Left forelimb (tissue), 1 donor: ENCODE measurements around the gene LYSMD1.
"Not testable (repeated sequence)": the region's sequence is repeated elsewhere in the genome, so short reads cannot be mapped to it uniquely, and the experiment has no call there.

Experiments
- DNase-seq: peaks from one replicate; pipeline ENCODE4 v3.0.0-alpha.2; 2018; ENCODE audit warnings: low spot score

LYSMD1 gene, protein sequence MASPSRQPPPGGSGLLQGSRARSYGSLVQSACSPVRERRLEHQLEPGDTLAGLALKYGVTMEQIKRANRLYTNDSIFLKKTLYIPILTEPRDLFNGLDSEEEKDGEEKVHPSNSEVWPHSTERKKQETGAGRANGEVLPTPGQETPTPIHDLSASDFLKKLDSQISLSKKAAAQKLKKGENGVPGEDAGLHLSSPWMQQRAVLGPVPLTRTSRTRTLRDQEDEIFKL

DNA sequence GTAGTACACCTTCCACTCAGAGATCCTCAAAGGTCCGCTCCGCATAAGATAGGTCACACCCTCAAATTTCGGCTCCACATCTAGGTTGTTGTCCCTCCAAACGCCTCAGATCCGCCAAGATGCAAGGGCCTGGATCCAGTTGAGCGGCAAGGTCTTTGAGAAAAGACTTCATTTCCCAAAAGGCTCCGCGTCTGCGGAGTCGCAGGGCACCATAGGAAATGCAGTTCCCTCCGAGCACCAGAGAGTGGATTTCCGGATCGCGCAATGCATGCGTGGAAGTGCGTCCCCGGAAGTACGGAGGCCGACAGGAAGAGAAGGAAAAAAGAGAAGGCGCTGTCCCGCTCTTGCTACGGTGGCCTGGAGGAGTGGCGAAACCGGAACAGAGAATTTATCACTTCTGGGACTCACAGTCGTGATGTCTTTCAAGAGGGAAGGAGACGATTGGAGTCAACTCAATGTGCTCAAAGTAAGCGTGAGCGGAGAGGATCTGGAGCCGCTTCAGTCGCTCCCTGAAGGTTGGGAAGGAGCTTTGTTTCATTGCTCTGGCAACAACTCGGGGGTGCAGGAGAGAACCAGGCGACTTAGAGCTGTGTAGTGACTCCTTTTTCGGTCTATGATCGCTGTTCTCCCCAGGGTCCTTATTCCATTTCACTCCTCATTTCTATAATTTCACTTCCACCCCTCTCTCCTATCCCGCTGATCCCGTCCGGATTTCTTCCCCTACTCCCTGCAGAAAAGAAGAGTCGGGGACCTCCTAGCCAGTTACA is at the start of gene LYSMD1, which contains the start of gene SCNM1:
TSS of gene LYSMD1 (minus strand) at position 165 of the 767 bp plus-strand sequence. CDS start 644 bp downstream, outside the sequence.
TSS of gene SCNM1 (plus strand) at position 407 of the 767 bp plus-strand sequence. CDS start at position 416, 9 bp downstream.
- peak; percentile 95 for DNase-seq

DNA sequence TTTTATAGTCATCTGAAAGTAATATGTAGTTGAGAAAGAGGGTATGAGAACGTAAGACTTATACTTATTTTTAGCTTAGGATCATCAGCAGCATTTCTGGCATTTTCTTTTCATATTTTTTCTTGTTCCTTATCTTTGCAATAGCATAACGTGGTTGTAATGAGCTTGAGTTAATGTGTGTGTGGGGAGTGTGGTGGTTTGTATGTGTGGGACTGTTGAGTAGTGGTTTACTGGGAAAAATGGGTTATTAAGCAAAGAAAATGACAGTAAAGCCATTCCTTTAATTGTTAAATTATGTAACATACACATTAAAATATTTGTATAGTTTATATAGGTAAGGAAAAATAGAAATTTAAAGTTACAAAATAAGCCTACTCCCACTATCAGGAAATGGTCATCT is 47.9 kb upstream of the LYSMD1 start:
- no peak for DNase-seq

DNA sequence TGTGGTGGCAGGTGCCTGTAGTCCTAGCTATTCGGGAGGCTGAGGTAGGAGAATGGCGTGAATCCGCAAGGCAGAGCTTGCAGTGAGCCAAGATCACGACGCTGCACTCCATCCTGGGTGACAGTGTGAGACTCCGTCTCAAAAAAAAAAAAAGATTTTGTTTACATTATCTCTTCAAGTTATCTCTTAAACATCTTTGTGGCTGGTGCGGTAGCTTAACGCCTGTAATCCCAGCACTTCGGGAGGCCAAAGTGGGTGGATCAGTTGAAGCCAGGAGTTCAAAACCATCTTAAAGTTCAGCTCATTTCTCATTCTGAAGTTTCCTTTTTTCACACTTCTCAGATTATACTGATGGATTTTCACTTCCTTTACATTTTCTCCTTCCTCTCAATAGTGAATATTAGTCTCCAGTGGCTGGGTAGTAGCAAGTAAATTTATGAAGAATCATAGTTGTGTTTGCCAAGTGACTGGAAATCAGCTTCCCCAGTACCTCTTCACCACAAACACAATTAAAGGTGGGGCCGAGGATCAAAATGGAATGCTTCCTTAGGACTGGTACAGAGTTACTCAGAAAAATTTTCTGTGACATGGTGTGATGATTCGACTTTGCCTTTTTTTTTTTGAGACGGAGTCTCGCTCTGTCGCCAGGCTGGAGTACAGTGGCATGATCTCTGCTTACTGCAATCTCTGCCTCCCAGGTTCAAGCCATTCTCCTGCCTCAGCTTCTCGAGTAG is 46.4 kb upstream of the LYSMD1 start:
- DNase-seq, result no peak

DNA sequence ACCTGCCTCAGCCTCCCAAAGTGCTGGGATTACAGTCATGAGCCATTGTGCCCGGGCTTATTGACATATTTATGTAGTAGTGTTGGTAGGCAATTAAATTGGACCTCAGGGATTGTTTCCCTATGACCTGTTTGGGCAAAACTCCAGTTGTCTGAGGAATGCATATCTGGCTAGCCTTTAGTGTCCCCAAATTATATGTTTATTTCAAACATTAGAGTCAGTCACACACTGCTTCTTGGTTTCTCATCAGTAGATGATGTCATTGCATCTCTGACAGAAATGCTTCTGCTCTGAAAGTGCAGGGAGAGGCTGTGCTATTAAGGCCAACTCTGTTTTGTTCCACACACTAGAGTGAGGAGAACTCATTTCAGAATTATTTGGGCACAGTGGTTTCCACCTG is 45.1 kb upstream of the LYSMD1 start:
- DNase-seq, result no peak

DNA sequence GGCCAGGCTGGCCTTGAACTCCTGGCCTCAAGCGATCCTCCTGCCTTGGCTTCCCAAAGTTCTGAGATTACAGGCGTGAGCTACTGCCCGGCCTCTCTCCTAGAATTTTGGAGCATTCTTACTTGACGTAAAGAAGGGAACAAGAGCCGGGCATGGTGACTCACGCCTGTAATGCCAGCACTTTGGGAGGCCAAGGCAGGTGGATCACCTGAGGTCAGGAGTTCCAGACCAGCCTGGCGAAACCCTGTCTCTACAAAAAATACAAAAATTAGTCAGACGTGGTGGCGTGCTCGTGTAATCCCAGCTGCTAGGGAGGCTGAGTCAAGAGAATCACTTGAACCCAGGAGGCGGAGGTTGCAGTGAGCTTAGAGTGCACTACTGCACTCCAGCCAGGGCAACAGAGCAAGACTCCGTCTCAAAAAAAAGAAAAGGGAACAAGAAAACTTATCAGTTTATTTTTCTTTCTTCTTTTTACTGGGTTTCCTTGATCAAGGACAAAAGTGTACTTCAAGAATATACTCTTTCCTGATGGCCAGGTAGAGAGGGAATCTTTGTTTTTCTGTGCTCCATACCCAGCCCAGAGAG is 39.8 kb upstream of the LYSMD1 start:
- DNase-seq, result not testable (repeated sequence)

DNA sequence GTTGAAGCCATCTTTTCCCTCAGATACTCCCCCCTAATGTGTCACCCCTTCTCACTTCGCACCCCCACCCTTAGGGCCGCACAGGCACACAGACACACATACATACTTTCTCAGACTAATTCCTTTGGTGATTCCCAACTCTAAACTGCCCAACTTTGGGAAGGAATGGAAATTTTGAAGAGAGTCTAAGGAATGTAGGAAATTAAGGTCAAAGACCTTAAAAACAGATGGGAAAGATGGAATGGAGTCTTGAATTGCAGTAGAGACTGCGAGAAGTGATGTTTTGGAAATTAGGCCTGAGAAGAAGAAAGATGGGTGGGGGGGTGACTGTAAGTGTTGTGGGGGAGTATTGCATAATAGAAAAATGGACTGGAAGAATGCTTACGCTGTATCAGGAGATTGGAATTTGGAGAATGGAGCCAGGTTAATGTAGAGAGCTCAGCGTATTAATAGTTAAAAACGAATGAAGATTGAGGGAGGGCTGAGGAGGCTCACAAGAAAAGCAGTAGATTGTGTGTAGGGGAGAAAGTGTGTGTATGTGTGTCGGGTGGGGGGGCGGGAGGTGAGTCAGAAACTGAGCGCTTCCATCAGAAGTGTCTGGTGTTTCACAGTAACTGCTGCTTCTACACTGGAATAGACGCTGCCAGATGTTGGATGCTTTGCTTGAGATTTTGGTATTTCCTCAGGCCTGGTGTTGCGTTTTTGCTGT is 34.3 kb upstream of the LYSMD1 start:
- peak; percentile 57 for DNase-seq

DNA sequence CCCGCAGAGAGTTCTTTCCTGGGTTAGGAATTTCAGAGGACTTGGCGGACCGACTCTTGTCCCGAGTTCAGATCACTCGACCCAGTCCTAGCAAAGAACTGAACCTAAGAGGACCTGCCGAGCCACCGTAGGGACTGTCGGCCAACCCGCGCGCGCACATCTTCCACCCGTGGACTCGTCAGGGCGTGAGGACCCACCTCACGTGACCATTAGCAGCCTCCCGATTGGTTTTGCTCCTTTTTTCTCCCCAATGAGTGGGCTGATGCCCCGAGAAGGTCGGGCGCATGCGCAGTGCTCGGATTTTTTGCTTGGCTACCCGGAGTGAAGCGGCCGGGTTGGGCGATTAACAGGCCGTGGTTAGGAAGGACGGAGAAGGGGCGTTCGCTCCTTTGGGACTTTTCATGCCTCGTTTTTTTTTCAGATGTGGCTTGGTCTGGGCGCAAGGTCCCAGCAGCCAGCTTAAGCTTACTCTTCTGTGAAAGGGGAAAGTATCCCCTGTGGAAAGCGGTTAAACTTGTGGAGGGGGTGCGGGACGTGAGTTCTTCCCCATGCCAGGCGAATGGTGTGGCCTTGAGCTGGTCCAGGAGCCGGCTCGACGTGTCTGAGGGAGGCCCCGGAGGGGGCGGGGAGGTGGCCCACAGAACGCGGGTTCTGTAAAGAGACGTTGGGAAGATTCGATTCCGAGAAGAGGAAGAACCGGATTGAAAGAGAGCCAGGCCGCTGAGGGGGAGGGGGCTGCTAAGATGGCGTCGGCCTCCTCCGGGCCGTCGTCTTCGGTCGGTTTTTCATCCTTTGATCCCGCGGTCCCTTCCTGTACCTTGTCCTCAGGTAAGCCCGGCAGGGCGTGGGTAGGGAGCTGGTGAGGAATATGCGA is 32.8 kb upstream of the LYSMD1 start, which contains the start of gene PIP5K1A:
TSS of gene PIP5K1A (plus strand) at position 299 of the 874 bp plus-strand sequence. CDS start at position 744, 445 bp downstream.
- DNase-seq, result peak; percentile 97

DNA sequence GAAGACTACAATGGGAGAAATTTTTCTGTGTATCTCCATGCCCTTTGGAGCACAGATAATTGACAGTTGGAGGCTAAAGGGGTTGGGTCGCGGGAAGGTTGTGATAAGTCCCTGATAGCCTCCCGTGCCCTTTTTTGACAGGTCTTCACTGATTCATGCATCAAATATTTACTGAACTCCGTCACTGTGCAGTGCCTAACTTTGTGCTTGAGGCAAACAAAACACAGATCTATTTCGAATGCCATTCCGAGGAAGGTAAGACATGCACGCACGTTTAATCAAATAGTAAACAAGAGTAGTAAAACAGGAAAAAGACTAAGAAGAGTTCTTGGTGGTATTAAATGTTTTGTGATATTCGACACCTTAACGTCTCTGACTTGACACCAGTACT is 32.2 kb upstream of the LYSMD1 start:
- no peak for DNase-seq

DNA sequence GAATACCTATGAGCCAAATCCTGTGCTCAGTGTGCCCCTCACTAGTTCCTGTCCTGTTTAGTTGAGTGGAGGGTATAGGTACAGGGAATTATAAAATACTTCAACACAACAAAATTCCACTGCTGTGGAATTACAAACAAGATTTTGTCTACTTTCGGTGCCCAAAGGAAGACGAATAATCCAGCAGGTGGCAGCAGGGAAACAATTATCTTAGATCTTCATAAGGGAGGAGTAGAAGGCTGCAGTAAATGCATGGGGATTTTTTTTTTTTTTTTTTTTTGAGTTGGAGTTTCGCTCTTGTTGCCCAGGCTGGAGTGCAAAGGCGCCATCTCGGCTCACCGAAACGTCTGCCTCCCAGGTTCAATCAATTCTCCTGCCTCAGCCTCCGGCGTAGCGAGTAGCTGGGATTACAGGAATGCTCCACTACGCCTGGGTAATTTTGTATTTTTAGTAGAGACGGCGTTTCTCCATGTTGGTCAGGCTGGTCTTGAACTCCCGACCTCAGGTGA is 30.6 kb upstream of the LYSMD1 start:
- no peak for DNase-seq

DNA sequence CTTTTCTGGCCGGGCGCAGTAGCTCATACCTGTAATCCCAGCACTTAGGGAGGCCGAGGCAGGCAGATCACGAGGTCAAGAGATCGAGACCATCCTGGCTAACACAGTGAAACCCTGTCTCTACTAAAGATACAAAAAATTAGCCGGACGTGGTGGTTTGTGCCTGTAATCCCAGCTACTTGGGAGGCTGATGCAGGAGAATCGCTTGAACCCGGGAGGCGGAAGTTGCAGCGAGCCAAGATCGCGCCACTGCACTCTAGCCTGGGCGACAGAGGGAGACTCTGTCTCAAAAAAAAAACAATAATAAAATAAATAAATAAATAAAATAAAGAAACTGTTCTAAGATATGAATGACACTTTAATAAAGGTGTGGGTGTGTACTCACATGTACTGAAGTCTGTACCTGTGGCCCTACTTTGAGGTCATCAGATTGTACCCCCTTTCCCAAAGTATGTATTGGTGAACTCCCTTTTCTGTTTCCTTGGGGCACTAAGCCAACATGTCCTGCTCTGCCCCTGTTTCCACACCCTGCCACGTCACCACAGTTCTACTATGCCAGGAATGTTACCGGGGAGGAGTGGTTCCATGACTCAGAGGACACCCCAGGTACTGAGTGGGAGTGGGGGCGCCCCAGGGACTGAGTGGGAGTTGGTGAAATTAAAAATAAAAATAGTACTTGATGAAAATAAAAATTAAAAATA is 29.3 kb upstream of the LYSMD1 start:
- not testable (repeated sequence) for DNase-seq

DNA sequence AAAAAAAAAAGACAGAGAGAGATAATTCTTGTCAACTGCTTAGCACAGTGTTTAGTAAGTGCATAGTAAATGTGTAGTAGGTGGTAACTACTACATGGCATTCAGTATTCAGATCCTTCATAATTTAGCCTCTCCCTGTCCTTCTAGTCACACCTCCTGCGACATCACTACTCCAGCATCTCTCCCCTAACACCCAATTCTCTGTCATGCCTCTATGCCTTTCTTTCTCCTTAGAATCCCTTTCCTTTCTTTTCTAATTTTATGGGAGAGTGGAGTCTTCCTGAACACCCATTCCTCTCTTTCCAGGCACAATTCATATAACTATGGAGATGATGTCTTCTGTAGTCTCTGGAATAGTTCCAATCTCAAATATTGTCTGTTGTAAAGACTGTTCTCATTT is 28.2 kb upstream of the LYSMD1 start:
- no peak for DNase-seq

DNA sequence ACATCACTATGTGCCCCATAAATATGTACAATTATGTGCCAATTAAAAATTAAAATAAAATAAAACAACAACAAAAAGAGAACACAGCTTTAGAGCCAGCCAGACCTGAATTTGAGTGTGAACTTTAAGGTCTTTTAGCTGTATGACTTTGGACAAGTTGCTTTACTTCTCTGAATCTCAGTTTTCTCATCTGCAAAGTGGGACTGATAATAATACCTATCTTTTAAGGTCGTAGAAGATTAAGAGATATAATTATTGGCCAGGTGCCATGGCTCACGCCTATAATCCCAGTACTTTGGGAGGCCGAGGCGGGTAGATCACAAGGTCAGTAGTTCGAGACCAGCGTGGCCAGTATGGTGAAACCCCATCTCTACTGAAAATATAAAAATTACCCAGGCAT is 27.6 kb upstream of the LYSMD1 start:
- DNase-seq, result no peak

DNA sequence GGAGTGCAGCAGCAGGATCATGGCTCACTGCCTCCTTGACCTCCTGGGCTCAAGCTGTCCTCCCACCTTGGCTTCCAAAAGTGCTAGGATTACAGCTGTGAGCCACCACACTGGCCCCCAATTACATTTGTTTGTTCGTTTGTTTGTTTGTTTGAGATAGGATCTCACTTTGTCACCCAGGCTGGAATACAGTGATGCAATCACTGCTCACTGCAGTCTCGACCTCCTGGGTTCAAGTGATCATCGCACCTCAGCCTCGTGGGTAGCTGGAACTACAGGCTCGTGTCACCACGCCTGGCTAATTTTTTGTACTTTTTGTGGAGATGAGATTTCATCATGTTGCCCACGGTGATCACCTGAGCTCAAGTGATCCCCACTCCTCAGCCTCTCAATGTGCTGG is 26.3 kb upstream of the LYSMD1 start:
- no peak for DNase-seq

DNA sequence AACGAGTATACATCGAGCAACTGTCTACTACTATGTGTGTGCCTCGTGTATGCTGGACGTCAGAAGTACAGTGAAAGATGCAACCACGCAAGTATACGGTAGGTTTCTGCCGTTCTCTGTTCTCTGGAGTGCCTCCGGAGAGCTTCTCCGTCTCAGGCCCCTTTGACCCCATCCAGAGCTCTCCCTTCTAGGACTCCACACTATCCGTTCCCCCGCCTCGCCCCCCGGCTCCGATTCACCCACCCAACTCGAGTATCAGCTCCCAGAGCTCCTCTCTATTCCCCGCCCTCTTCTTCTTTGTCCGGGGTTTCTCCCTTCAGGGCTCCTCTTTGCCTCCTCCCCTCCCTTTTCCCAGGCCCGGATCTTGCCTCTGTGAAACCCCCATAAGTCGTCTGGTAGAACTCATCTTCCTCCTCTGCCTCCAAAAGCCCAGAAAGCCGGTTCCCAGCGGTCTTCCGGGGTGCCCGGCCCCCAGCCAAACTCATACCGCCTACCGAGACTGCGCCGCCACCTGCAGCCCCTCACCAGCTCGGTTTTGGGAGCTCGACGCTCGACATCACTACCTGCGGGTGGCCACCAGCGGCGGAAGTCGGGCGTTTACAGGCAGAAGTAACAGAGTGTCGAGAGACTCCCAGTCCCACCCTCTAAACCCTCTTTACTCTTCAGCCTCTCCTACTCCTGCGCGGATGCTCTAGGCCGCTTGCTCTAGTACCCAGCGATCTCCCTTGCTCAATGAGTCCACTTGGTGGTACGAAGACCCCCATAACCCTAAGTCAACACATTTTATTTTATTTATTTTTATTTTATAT is 24.1 kb upstream of the LYSMD1 start, which contains the start of gene VPS72:
TSS of gene VPS72 (minus strand) at position 561 of the 809 bp plus-strand sequence. CDS start at position 485, 76 bp downstream.
- peak; percentile 90 for DNase-seq

DNA sequence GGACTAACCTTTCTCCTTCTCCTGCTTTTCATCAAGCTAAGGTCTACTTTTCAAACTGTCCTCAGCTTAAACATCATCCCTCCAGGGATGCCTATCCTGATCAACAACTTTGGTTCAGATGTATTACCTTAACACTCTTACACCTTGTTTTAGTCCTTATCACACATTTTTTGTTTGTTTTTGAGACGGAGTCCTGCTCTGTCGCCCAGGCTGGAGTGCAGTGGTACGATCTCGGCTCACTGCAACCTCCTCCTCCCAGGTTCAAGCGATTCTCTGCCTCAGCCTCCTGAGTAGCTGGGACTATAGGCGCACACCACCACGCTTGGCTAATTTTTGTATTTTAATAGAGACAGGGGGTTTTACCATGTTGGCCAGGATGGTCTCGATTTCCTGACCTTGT is 23.0 kb upstream of the LYSMD1 start:
- not testable (repeated sequence) for DNase-seq

DNA sequence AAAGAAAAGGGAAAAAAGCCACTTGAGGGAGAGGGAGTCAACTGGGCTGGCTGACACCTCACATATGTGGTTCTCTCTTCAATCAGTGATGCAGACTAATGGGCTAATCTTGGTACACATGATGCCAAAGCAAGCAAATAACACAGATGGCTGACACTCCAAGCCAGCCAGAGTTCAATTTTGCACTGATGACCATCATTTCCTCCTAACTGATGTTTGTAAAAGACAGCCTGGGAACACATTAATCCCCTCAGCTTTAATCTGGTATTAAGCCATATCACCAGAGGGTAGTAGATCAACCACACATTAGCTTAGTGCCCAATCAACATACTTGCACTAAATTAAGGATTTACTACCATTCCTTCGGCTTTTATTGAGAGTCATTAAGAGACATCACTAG is 21.5 kb upstream of the LYSMD1 start:
- no peak for DNase-seq

DNA sequence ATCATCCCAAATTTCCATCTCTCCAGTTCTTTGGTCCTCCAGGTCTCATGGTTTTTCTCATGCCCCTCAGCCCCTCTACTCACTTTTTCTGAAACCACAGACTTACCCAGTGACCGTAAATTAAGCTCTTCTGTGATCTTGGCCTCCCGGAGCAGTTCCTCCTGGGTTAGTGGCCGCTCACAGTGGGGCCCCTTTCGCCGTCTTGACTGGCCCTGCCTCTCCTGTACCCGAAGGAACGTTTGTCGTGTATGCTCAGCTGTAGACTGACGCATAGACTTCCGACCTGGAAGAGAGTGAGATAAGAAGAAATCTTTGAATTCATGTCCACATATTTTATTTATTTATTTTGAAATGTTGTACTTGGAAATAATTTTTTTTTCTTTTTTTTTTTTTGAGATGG is 18.5 kb upstream of the LYSMD1 start:
- no peak for DNase-seq

DNA sequence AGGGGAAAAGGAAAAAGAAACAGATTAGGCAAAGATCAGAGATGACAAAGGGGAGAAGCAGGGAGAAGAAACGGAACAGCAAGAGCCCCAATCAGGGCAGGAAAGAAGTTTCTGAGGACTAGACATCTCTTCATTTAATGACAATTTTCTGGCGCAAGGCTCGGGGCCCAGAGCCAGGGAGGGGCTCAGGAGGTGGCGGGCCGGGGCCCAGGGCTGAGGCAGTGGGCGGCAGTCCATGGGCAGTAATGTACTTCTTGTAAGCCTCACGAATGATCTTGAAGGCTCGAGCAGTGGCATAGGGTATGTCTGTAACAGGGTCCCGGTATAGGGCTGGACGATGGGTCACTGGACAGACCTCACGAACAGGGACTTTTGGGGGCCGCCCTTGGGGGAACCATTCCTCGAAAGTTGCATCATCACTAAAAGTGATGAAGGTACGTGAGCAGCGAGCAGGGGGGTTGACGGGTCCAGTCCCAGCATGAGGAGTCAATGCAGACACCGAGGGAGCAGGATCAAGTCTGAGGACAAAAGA is 10.9 kb upstream of the LYSMD1 start:
- DNase-seq, result no peak
